Pancreas (tissue), 10 donors: ENCODE measurements around the gene DIDO1. TPM values are rescaled to one million over a fixed set of nuclear protein-coding genes. Genes with fewer than 3 reads are reported as not detected.

Source experiments
- ATAC-seq, 4 donors: fragments of 200-7000 bp; cut with Tn5 transposase; one replicate each; pipeline versions ENCODE4 v1.8.0 to v1.9.1; 2020; ENCODE audit warnings: mild to moderate bottlenecking in 4 of 4, moderate library complexity in 4 of 4
- DNase-seq, 6 donors: peaks; one replicate each; pipeline ENCODE4 v3.0.0-alpha.2; 2020
- FAIRE-seq: peaks from 2 replicates; lab custom pipeline; 2012; peaks lifted over from hg19 to GRCh38; lab: Jason Lieb, UNC
- H3K27ac ChIP-seq, 4 donors: fragments of 200-600 bp; sonication (generic); 1 replicate in 3 of 4; 2 replicates in 1 of 4; pipeline versions ENCODE4 v1.5.0 to v1.8.0; 2020
- H3K27me3 ChIP-seq, 4 donors: fragments of 200-600 bp; one replicate each; pipeline ENCODE4 v1.8.0; 2021
- H3K36me3 ChIP-seq, 3 donors: fragments of 200-600 bp; sonication (generic) in 1 of 3; one replicate each; pipeline versions ENCODE4 v1.5.0 to v1.8.0; 2020 to 2021
- H3K4me1 ChIP-seq, 3 donors: fragments of 200-600 bp; one replicate each; pipeline ENCODE4 v1.8.0; 2021
- H3K4me3 ChIP-seq, 4 donors: fragments of 200-600 bp; sonication (generic) in 2 of 4; one replicate each; pipeline versions ENCODE4 v1.5.0 to v1.8.0; 2020 to 2021
- H3K9me3 ChIP-seq, 4 donors: fragments of 200-600 bp; one replicate each; pipeline ENCODE4 v1.8.0; 2021
- WGBS, 2 donors: extraction: QIAGEN DNeasy Blood & Tissue Kit; methylation state at CpG; one replicate each; pipeline ENCODE4 v1.1.7; 2013; 5-methylcytosine and 5-hydroxymethylcytosine counted together
- intact Hi-C, 3 donors: fragments of 100-400 bp; cut with DNase I; formaldehyde crosslinking; loops; one replicate each; pipeline versions ENCODE4 v1.11.1 to v1.14.2; 2022
- polyA plus RNA-seq, 2 donors: library from polyadenylated mRNA; stranded (reverse); fragments of 200-250 nt; gene quantifications; one replicate each; pipeline ENCODE4 v1.2.3, GENCODE V29; 2013
- total RNA-seq, 6 donors: library from RNA; stranded (reverse); fragmentation: NEBNext Ultra II Directional in 4 of 6; extraction: Animal tissue kit (Norgen Biotek cat#: 25700) in 4 of 6; gene quantifications; one replicate each; pipeline versions ENCODE4 v1.2.1 to v1.2.4, GENCODE V29; 2021 to 2023
- TF ChIP-seq, protein P1 (sequence below), 4 donors: fragments of 200-600 bp; sonication (generic) in 3 of 4; IDR thresholded peaks; one replicate each; pipeline versions ENCODE4 v1.5.0 to v1.8.0; 2021; ENCODE audit warnings: antibody characterized with exemption in 4 of 4
- donor health status: healthy with polysubstance abuse.
- donor health status: DM: no; HTN: no; CAD: no; lungs with moderate emphysema.
- donor health status: DM: no; HTN: no; CAD: no.
- donor health status: control.
- donor health status: control.
- donor health status: Bipolar disorder and iron deficiency.
- donor health status: DM: yes; HTN: yes; CAD: no.
- donor health status: DM: no; HTN: no; CAD: no.
- donor health status: DM: no; HTN: no; CAD: no.
- donor health status: DM: yes; HTN: yes; CAD: no.

The DIDO1 gene
- total and polyA plus RNA-seq, 8 donors, result 16.7 to 29.8 (median 18.5) TPM

DNA sequence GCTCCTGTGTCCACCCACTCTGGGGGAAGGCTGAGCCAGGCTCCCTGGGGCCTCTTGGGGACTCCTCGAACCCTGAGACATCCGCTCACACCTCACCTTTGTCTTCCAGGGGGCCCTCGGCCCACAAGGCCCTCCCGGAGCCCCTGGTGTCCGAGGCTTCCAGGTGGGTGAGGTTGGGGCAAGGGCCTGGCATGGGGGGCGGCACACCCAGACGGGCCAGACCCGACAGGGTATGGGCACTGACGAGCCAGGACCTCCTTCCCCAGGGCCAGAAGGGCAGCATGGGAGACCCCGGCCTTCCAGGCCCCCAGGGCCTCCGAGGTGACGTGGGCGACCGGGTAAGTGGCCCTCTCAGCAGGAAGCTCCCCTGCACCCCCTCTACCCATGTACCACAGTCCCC, 96.1 kb downstream of the DIDO1 start:
- WGBS, 2 donors, result 82% methylated on average over 14 of the region's 14 CpGs
- FAIRE-seq, result no peak
- no peaks in the 10 kb centered on the region for H3K9me3 ChIP-seq
- TF ChIP-seq, protein P1, sequence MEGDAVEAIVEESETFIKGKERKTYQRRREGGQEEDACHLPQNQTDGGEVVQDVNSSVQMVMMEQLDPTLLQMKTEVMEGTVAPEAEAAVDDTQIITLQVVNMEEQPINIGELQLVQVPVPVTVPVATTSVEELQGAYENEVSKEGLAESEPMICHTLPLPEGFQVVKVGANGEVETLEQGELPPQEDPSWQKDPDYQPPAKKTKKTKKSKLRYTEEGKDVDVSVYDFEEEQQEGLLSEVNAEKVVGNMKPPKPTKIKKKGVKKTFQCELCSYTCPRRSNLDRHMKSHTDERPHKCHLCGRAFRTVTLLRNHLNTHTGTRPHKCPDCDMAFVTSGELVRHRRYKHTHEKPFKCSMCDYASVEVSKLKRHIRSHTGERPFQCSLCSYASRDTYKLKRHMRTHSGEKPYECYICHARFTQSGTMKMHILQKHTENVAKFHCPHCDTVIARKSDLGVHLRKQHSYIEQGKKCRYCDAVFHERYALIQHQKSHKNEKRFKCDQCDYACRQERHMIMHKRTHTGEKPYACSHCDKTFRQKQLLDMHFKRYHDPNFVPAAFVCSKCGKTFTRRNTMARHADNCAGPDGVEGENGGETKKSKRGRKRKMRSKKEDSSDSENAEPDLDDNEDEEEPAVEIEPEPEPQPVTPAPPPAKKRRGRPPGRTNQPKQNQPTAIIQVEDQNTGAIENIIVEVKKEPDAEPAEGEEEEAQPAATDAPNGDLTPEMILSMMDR (IDR thresholded peaks at IDR 0.05), result no peak
- H3K36me3 ChIP-seq, result no peaks in the 10 kb centered on the region
- no peak overlapping the region for H3K27ac ChIP-seq
- ATAC-seq, result no peak
- H3K27me3 ChIP-seq, result no peaks in the 10 kb centered on the region
- intact Hi-C loops, result no loop called here
- no peaks in the 10 kb centered on the region for H3K4me1 ChIP-seq
- DNase-seq, result peak in 2 of 6 donors; percentile 29 to 67
- no peak overlapping the region for H3K4me3 ChIP-seq

DNA sequence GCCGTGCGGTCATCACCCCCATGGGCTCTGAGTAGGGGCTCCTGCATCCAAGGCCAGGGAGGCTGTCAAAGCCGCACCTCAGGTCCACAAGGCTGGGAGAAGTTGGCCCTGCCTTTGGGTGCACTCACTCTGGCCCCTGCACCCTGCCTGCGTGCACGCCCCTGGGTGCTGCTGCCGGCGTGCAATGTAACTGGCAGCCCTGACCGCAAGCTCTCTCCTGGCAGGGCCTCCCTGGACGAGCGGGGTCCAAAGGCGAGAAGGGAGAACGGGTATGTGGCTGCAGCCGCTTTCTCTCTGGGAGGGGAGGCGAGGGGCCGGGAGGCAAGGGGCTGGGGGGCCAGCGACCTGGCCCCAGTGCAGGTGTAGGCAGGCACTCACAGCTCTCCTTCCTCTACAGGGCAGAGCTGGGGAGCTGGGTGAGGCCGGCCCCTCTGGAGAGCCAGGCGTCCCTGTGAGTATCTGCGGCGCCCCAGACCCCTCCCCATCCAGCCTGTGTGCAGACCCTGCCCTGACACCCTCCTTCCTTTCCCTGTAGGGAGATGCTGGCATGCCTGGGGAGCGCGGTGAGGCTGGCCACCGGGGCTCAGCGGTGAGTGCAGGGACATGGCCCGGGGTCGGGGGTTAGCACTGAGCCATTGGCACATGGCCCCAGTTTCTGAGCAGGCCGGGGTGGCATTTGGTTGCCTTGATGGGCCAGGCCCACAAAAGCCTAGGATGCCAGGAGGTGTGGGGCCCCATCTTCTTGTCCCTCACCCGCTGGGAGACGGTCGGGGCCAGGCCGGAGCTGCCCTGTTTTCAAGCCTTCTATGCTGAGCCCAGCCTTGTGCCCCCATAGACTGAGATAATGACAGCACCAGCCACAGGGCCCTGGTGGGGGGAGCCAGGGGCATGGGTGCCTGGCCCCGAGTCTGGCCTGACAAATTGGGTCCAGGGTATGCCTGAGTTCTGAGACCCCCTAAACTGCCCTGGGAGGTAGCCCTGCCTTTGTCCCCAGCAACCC, 96.8 kb downstream of the DIDO1 start:
- H3K4me3 ChIP-seq, result no peak overlapping the region
- H3K27ac ChIP-seq, result no peak overlapping the region
- TF ChIP-seq, protein P1 (IDR thresholded peaks at IDR 0.05), result no peak
- H3K9me3 ChIP-seq, result no peaks in the 10 kb centered on the region
- H3K36me3 ChIP-seq, result no peaks in the 10 kb centered on the region
- no peak for FAIRE-seq
- intact Hi-C loops, result no loop called here
- H3K4me1 ChIP-seq, result peaks cover 0 to 2% (median 0%) of the 10 kb centered on the region in 3 donors
- no peaks in the 10 kb centered on the region for H3K27me3 ChIP-seq
- DNase-seq, result peak in 3 of 6 donors; percentile 28 to 68 (median 54)
- ATAC-seq, result no peak
- 85 to 95% methylated on average over 28 to 32 of the region's 32 CpGs for WGBS, 2 donors

DNA sequence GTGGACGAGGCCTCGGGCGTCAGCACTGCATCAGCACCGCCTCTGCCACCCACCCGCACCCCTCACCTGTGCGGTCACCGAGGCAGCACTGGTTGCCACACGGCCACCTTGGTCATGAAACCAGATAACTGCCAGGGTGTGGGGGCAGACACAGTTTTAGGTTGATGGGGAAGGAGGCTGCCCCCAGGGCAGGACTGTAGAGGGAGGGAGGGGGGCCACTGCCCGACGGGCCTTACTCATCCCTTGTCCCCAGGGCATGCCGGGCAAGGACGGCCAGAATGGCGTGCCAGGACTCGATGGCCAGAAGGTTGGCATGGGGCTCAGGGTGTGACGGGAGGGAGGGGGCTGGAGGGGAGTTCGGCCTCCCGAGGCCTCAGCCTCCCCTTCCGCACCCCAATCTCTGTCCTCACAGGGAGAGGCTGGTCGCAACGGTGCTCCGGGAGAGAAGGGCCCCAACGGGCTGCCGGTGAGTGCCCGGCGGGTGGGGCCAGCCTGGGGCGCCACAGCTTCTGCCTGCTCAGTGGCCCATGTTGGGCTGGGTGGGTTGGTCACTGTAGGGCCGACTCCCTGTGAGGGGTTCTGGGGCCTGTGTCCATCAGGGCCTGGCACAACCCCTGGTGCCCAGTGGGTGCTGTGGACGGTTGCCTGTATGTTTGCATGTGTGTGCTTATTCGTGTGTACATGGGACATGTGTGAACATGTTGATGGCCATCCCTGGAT, 97.6 kb downstream of the DIDO1 start:
- intact Hi-C loops, result no loop called here
- 75 to 87% methylated on average over 28 to 29 of the region's 29 CpGs for WGBS, 2 donors
- TF ChIP-seq, protein P1 (IDR thresholded peaks at IDR 0.05), result no peak
- no peak overlapping the region for H3K27ac ChIP-seq
- H3K9me3 ChIP-seq, result no peaks in the 10 kb centered on the region
- ATAC-seq, result no peak
- peaks cover 0 to 7% (median 0%) of the 10 kb centered on the region in 3 donors for H3K4me1 ChIP-seq
- FAIRE-seq, result no peak
- H3K27me3 ChIP-seq, result no peaks in the 10 kb centered on the region
- H3K4me3 ChIP-seq, result no peak overlapping the region
- DNase-seq, result peak in 3 of 6 donors; percentile 27 to 66 (median 49)
- no peaks in the 10 kb centered on the region for H3K36me3 ChIP-seq

DNA sequence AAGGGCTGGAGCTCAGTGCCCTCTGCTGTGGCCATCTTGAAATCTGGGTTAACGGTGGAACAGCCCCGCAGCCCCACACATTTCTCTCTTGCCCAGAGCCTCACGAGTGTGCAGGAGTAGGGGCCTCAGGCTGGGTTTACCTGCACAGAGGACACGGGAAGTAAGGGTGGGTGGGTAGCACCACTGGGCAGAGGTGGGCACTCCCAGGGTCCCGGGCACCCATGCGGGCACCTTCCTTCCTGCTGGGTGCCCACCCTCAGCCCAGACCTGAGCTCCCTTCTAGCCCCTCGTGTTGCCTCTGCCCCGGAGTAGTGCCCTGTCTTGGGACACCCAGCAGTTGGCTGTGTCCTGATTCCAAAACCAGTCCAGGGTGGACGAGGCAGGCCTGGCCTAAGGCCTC, 98.3 kb downstream of the DIDO1 start:
- ATAC-seq, result no peak

More for the DNA sequence above, 98.3 kb downstream of the DIDO1 start:
- no peaks in the 10 kb centered on the region for H3K36me3 ChIP-seq
- FAIRE-seq, result no peak
- peak in 2 of 6 donors; percentile 18 to 39 for DNase-seq
- no peak overlapping the region for H3K4me3 ChIP-seq
- H3K4me1 ChIP-seq, result peaks cover 0 to 7% (median 0%) of the 10 kb centered on the region in 3 donors
- no peaks in the 10 kb centered on the region for H3K9me3 ChIP-seq
- no peaks in the 10 kb centered on the region for H3K27me3 ChIP-seq
- 70 to 88% methylated on average over 9 of the region's 9 CpGs for WGBS, 2 donors
- TF ChIP-seq, protein P1 (IDR thresholded peaks at IDR 0.05), result no peak
- intact Hi-C loops, result no loop called here
- no peak overlapping the region for H3K27ac ChIP-seq

Other genes starting within 250 kb of the DIDO1 start
- gene NTSR1, start 217.7 kb downstream of the DIDO1 start, total RNA-seq, result under 1 TPM in 4 of 6 donors, not detected in 2; 0.04 to 0.12 (median 0.09) TPM
- gene NTSR1, start 217.7 kb downstream of the DIDO1 start, polyA plus RNA-seq, result under 1 TPM; 0.02 to 0.15 TPM
- 1 to 10 TPM; 2.6 to 4.4 (median 3.7) TPM for gene MRGBP, start 130.0 kb downstream of the DIDO1 start, total RNA-seq
- gene MRGBP, start 130.0 kb downstream of the DIDO1 start, polyA plus RNA-seq, result 10 to 100 TPM in 1 of 2 donors, 1 to 10 TPM in 1; 5.3 to 11.3 TPM
- gene OGFR, start 121.7 kb downstream of the DIDO1 start, total RNA-seq, result 10 to 100 TPM; 18.1 to 25.4 (median 21.0) TPM
- 10 to 100 TPM; 50.8 to 79.5 TPM for gene OGFR, start 121.7 kb downstream of the DIDO1 start, polyA plus RNA-seq
- 10 to 100 TPM in 1 of 6 donors, 1 to 10 TPM in 5; 1.7 to 35.2 (median 7.3) TPM for gene COL9A3, start 109.5 kb downstream of the DIDO1 start, total RNA-seq
- gene COL9A3, start 109.5 kb downstream of the DIDO1 start, polyA plus RNA-seq, result 100 to 1,000 TPM; 149 to 183 TPM
- gene TCFL5, start 64.7 kb downstream of the DIDO1 start, total RNA-seq, result 1 to 10 TPM; 3.5 to 4.9 (median 4.0) TPM
- 1 to 10 TPM; 2.5 to 4.9 TPM for gene TCFL5, start 64.7 kb downstream of the DIDO1 start, polyA plus RNA-seq
- gene GID8, start 11.6 kb upstream of the DIDO1 start, total RNA-seq, result 10 to 100 TPM; 13.1 to 22.4 (median 16.6) TPM
- 10 to 100 TPM in 1 of 2 donors, 1 to 10 TPM in 1; 6.0 to 14.6 TPM for gene GID8, start 11.6 kb upstream of the DIDO1 start, polyA plus RNA-seq
- 1 to 10 TPM in 5 of 6 donors, under 1 TPM in 1; 0.63 to 7.7 (median 2.3) TPM for gene SLC17A9, start 26.2 kb upstream of the DIDO1 start, total RNA-seq
- 1 to 10 TPM; 3.5 to 6.2 TPM for gene SLC17A9, start 26.2 kb upstream of the DIDO1 start, polyA plus RNA-seq
- gene BHLHE23, start 80.5 kb upstream of the DIDO1 start, total RNA-seq, result not detected
- not detected for gene BHLHE23, start 80.5 kb upstream of the DIDO1 start, polyA plus RNA-seq